Spleen (tissue), 7 donors: ENCODE data around the gene TMEM182.

Experiments used
- POLR2A ChIP-seq, 3 donors: fragments of 450-650 bp; IDR thresholded peaks; one replicate each; pipeline ENCODE4 v1.5.1; 2017; ENCODE audit warnings: antibody characterized with exemption in 3 of 3, mild to moderate bottlenecking in 1 of 3
- TF ChIP-seq, protein P1 (sequence below), 11 experiments: fragments of 200-600 bp in 7 of 11; fragments of 450-650 bp in 4 of 11; sonication (generic) in 4 of 11; IDR thresholded peaks in 8 of 11; conservative IDR thresholded peaks in 3 of 11; 1 replicate in 7 of 11; 2 replicates in 4 of 11; pipeline versions ENCODE4 v1.4.0 to v1.8.0; 2016 to 2021; ENCODE audit warnings: antibody characterized with exemption in 11 of 11, inconsistent platforms in 4 of 11, mild to moderate bottlenecking in 1 of 11
- donor health status: DM: no; HTN: no; CAD: no; lungs with moderate emphysema.
- donor health status: DM: no; HTN: no; CAD: no.
- donor health status: DM: no; HTN: no; CAD: no.

DNA sequence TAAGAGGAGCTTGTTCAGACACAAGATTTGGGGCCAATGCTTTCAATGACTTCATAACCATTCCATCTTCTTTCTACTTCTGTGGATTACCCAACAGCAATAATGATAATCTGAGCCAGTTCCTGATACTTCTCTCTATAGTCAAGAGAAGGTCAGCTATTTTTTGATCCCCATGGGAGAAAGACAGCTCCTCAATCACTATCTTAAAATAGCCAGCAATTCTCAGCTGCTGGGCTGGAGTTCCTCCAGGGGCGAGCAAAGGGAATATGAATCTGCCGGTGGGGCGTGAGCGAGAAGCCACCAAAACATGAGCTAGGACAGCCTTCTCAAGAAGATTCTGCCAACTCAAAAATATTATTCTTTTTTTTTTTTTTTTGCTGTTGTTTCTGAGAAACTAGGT lies at the start of gene TMEM182:
- TF ChIP-seq POLR2A (IDR thresholded peaks at IDR 0.05), result no peak
- TF ChIP-seq, protein P1, sequence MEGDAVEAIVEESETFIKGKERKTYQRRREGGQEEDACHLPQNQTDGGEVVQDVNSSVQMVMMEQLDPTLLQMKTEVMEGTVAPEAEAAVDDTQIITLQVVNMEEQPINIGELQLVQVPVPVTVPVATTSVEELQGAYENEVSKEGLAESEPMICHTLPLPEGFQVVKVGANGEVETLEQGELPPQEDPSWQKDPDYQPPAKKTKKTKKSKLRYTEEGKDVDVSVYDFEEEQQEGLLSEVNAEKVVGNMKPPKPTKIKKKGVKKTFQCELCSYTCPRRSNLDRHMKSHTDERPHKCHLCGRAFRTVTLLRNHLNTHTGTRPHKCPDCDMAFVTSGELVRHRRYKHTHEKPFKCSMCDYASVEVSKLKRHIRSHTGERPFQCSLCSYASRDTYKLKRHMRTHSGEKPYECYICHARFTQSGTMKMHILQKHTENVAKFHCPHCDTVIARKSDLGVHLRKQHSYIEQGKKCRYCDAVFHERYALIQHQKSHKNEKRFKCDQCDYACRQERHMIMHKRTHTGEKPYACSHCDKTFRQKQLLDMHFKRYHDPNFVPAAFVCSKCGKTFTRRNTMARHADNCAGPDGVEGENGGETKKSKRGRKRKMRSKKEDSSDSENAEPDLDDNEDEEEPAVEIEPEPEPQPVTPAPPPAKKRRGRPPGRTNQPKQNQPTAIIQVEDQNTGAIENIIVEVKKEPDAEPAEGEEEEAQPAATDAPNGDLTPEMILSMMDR (IDR thresholded peaks at IDR 0.05 in 8 of 11, conservative IDR thresholded peaks at IDR 0.05 in 3 of 11), result no peak
